GM19240 (cell line): ENCODE data around the gene TLR5.
A peak's percentile ranks its signal among the peaks of the same experiment; 100 is the strongest.

Experiments
- DNase-seq: peaks from one replicate; pipeline ENCODE4 v3.0.0; 2011; ENCODE audit warnings: low spot score; ENCODE audit not compliant: insufficient read length

The TLR5 gene

GRCh38 chr1:223150443-223150842, 7.4 kb upstream of the TLR5 start:
- DNase-seq = no peak

DNA sequence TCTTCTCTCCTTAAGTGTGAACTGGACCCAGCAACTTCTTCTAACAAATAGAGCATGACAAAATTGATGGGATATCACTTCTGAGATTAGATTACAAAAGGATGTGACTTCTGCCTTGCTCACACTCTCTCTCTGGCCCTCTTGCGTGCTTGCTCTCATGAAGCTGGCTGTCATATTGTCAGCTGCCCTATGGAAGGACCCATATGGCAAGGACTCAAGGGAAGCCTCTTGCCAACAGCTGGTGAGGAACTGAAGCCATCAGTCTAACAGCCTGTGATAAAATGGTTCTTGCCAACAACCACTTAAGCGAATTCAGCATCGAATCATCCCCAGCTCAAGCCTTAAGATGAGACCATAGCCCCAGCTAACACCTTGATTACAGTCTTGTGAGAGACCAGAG, 4.8 kb upstream of the TLR5 start:
- DNase-seq = no peak

DNA sequence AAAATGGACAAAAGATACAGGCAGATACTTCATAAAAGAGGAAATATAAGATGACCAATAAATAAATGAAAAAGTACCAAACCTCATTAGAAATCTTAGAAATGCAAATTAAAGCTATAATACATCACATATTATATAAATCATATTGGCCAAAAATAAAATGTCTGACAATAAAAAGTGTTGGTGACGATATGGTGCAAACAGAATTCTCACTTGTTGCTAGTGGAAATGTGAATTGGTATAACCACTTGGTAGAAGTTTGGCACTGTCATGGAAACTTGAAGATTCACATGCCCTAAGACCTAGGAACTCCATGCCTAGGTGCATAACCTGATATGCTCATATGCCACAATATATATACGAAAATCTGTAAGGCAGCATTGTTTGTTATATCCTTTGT, 4.4 kb upstream of the TLR5 start:
- DNase-seq = no peak

- DNase-seq = no peak
Measured at GRCh38 chr1:223146745-223147144, 3.7 kb upstream of the TLR5 start.

DNA sequence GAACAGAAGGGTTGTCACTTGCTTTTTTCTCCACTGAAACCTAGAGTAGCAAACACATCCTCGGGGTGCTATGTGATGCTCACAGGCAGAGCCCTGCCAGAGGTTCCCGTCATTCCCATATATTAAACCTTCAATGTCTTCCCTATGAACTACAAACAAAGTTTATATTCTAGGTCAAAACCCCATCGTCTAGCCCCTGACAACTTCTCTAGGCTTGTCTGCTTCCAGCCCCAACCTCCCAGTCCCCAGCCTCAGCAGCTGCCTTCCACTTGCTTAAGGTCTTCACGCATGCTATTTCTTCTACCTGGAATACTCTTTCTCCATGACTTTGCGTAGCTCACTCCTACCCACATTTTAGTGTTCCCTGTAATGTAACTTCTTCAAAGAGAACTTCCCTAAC, 1.9 kb upstream of the TLR5 start:
- no peak for DNase-seq

DNA sequence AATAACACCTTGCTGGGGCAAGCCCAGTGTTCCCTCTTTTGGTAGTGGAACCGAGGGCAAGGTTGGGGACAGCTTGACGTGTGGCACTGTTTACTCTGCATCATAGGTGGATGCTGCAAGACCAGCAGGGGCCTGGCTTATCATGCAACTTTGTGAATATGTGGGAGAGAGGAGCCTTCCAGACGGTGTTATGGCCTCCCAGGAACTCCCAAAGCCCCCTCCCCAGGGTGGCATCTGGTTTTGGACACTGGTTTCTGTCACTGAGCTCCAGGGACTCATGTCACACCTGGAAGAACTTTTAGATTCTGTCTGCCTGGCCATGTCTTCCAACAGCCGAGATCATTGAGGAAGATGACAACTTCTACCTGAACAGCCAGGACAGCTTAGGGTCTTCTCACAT, 1.4 kb upstream of the TLR5 start:
- no peak for DNase-seq

- peak; percentile 52 for DNase-seq
Measured at GRCh38 chr1:223143537-223144248, 645 bp upstream of the TLR5 start.

DNA sequence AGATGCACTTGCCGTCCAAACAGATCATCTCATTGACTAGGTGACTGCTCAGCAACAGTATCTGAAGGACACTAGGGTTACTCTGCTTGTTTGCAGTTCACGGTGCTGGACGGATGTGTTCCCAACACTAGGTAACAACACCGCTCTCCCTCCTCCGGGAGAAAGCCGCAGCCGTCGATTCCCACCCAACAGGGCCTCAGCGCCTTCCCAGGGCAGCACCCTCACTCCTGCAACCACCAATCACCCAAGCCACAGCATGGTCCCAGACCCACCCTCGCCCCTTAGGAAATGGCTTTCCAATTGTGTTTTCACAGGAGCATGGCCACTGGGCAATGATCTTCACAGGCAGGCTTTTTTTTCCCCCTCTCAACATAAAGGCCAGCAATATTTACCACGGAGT, 779 bp downstream of the TLR5 start:
- no peak for DNase-seq

GRCh38 chr1:223140611-223141405, 2.2 kb downstream of the TLR5 start:
- DNase-seq = no peak

DNA sequence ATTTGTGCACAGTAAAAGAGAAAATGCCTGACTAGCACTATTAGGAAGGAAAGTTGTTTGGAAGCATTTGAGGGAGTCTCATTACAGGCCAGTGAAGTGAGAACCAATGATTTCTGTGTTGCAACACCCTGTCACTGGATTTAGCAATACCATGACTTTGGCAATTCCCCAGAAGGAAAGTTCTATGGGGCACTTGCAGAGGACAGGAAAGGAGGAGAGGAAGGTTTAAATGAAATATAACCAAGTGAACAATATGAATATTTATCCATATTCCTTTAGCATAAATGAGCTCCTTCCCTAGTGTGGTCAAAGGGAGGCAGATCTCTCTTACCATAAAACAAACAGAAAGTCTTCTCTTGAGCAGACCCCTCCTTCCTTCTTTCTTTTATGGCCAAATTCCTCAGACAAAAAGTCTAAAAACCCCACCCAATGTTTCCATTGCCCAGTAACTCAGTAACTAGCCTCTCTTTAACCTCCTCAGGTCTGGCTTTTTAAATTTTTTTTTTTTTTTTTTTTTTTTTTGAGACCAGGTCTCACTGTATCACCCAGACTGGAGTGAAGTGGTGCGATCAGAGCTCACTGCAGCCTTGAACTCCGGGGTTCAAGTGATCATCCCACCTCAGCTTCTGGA, 5.5 kb downstream of the TLR5 start:
- DNase-seq = no peak

DNA sequence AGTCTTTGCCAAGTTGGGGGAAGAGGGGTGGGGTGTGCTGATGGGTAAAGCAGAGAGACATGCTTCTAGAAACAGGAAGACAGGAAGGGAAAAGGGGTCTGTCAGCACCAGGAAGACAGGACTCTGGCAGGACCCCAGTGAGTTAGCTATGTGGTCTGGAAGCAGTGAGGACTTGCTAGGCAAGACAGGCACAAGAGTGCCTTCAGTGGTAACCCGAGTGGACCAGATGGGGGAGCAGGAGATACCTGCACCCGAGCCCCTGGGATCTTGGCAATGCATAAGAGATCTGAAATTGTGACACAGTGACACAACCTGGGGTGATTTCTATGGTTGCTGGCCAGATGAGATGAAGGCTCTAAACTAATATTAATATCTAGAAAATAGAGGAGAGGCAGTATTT, 7.0 kb downstream of the TLR5 start:
- DNase-seq = no peak

- DNase-seq = no peak
Measured at GRCh38 chr1:223135176-223135942, 7.7 kb downstream of the TLR5 start.

GRCh38 chr1:223133824-223134435, 9.1 kb downstream of the TLR5 start:
- DNase-seq = peak; percentile 75

DNA sequence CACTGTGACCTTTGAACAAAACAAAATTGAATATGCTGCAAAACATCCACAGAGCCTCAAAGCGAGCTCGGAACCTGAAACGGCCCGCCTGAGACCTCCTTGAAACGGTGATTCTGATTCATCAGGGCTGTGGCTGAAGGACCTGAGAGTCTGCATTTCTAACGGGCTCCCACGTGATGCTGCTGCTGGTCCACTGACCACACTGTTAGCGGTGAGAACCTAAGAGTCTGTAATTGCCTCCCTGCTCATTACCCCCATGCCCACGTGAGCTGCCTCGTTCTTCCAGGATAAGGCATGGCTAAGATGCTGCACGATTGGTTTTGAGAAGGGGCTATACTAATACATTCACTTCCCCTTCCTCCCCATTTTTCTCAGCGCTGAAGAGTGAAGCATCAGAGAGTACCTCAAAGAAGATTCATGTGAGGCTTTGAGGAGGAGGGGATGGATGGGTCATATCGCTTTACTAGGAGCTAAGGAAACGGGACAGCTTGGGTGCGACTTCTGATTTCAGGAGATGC, 9.7 kb downstream of the TLR5 start:
- DNase-seq = no peak

DNA sequence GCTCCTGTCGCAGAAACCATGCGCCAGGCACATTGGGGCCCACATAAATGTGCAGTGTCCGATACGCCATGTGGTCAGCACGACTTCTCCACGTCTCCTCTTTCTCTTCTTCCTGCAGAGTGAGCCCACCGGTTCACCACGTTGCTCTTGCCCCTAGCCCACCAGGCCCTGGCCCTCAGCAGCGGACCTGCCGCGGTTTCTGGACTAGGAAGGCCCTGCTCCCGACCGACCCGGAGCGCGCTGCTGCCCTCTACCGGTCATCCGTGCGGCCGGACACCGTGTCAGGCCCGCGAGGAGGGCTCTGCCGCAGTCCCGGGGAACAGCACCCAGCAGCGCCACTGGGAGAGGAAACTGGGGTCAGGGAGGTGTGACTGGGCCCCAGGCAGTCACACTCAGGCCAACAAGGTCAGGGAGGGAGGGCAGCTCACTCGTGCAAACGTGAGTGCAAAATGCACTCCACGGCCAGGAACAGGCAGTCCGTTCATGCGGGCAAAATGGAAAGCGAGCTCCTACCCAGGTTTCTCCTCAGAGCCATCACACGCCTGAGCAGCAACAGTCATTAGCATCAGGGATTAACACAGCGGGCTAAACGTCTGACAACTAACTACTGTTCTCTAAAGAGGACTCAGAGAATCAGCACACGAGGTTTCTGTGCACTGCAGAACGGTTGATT, 13.7 kb downstream of the TLR5 start:
- peak; percentile 47 for DNase-seq

- no peak for DNase-seq
Measured at GRCh38 chr1:223126741-223127140, 16.3 kb downstream of the TLR5 start.

- DNase-seq = no peak
Measured at GRCh38 chr1:223125766-223126165, 17.3 kb downstream of the TLR5 start.

- no peak for DNase-seq
Measured at GRCh38 chr1:223123011-223123610, 19.9 kb downstream of the TLR5 start.

- no peak for DNase-seq
Measured at GRCh38 chr1:223118418-223118817, 24.6 kb downstream of the TLR5 start.

DNA sequence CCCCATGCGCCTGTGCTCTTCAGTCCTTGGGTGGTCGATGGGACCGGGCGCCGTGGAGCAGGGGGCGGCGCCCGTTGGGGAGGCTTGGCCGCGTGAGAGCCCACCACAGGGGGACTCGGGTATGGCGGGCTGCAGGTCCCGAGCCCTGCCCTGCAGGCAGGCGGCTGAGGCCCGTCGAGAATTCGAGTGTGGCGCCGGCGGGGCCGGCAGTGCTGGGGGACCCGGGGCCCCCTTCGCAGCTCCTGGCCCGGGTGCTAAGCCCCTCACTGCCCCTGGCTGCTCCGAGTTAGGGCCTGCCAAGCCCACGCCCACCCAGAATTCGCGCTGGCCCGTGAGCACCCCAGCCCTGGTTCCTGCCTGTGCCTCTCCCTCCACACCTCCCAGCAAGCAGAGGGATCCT, 26.1 kb downstream of the TLR5 start:
- no peak for DNase-seq
